ENCODE data around the gene PAX6. TPM values are rescaled to one million over a fixed set of nuclear protein-coding genes. Genes with fewer than 3 reads are reported as not detected.

The PAX6 gene
- total and polyA plus RNA-seq, 2 of the 13 experiments (the other 11 are each of a cell fraction or from before 2014, with no cell fraction given): 0.15 to 1.1 TPM

- no TSS peak for BruUV-seq (replicated peaks)
- no peaks in the 10 kb centered on the region for H3K36me3 ChIP-seq (replicated peaks in 1 of 2; ENCODE audit: control insufficient read depth in 1 of 2, insufficient read depth in 2 of 2, low read length in 2 of 2)
- in situ Hi-C loops (cut with HindIII; ENCODE audit: extremely low pct_ligation_motif_present, low pct_unique_long_range_greater_than_20kb) (no loop called here), intact Hi-C loops (cut with micrococcal nuclease; ENCODE audit: unreplicated experiment) (no loop called here)
- no peak overlapping the region for H3K4me3 ChIP-seq (replicated peaks in 1 of 3; ENCODE audit: insufficient read depth in 1 of 3, low read depth in 2 of 3, low read length in 3 of 3)
- FAIRE-seq: no peak
- no peak overlapping the region for H3K9ac ChIP-seq (ENCODE audit: insufficient read depth, low read depth, low read length)
- H3K27ac ChIP-seq (ENCODE audit: extremely low read length, insufficient read depth, low read length): no peak overlapping the region
- no peak for DNase-seq (ENCODE audit: low spot score)
- no peaks in the 10 kb centered on the region for H3K9me3 ChIP-seq (ENCODE audit: low read length)
- POLR2A ChIA-PET: no interaction called here
- no peak overlapping the region for H2AFZ ChIP-seq (ENCODE audit: low read length)
- no peaks in the 10 kb centered on the region; a peak in 1 of 5 replicates for H3K27me3 ChIP-seq (ENCODE audit: control insufficient read depth in 1 of 2, insufficient read depth in 2 of 2, low read length in 2 of 2)
- CTCF ChIA-PET (ENCODE audit: low intra/inter-chr PET ratio, low total read pairs): no interaction called here
- no peak for ATAC-seq
- no peak for TF ChIP-seq RFX5 (IDR thresholded peaks at IDR 0.05; ENCODE audit: low read depth, low read length)
- TF ChIP-seq CCDC6 (CRISPR knock-in tag; IDR thresholded peaks at IDR 0.05): no peak
- no peak for TF ChIP-seq NFIB (CRISPR knock-in tag; IDR thresholded peaks at IDR 0.05; ENCODE audit: borderline replicate concordance)
- no peak for TF ChIP-seq ELF1 (CRISPR knock-in tag; IDR thresholded peaks at IDR 0.05)
- no peak for TF ChIP-seq ZBTB21 (CRISPR knock-in tag; IDR thresholded peaks at IDR 0.05)
- TF ChIP-seq TSC22D2 (CRISPR knock-in tag; IDR thresholded peaks at IDR 0.05; ENCODE audit: borderline replicate concordance): no peak
- no peak for TF ChIP-seq ZNF562 (CRISPR knock-in tag; IDR thresholded peaks at IDR 0.05; ENCODE audit: borderline replicate concordance)
- no peak for TF ChIP-seq SMAD1 (CRISPR knock-in tag; IDR thresholded peaks at IDR 0.05; ENCODE audit: borderline replicate concordance, low read depth)
- no peak for TF ChIP-seq ZFP62 (CRISPR knock-in tag; IDR thresholded peaks at IDR 0.05)
- TF ChIP-seq KDM1A (CRISPR knock-in tag; IDR thresholded peaks at IDR 0.05): no peak
- no peak for TF ChIP-seq PAWR (CRISPR knock-in tag; IDR thresholded peaks at IDR 0.05; ENCODE audit: borderline replicate concordance)
- no peak for TF ChIP-seq ZBTB44 (CRISPR knock-in tag; IDR thresholded peaks at IDR 0.05)
- no peak for TF ChIP-seq ZHX1 (CRISPR knock-in tag; IDR thresholded peaks at IDR 0.05; ENCODE audit: low read depth)
- no peak for TF ChIP-seq SMAD3 (CRISPR knock-in tag; IDR thresholded peaks at IDR 0.05)
- no peaks in the 10 kb centered on the region for H4K20me1 ChIP-seq (ENCODE audit: insufficient read depth, low read length)
- WGBS (ENCODE audit: low lambda C conversion rate): 92% methylated on average over 3 of the region's 3 CpGs
- no peaks in the 10 kb centered on the region for H3K4me1 ChIP-seq (ENCODE audit: insufficient read depth, low read length)
- H3K79me2 ChIP-seq (ENCODE audit: insufficient read depth, low read length): no peaks in the 10 kb centered on the region
- H3K4me2 ChIP-seq (ENCODE audit: low read depth, low read length): no peak overlapping the region
These were observed 23.0 kb downstream of the PAX6 start for GRCh38 chr11:31788085-31788484.
